HG02885 (cell line): ENCODE measurements around the gene WFDC9.
"Not testable (repeated sequence)": the region's sequence is repeated elsewhere in the genome, so short reads cannot be mapped to it uniquely, and the experiment has no call there.

Experiments used
- ATAC-seq: cut with Tn5 transposase; IDR thresholded peaks from one replicate; pipeline ENCODE4 v1.9.1; 2021; ENCODE audit warnings: mild to moderate bottlenecking; ENCODE audit not compliant: unreplicated experiment, poor library complexity

WFDC9 gene

DNA sequence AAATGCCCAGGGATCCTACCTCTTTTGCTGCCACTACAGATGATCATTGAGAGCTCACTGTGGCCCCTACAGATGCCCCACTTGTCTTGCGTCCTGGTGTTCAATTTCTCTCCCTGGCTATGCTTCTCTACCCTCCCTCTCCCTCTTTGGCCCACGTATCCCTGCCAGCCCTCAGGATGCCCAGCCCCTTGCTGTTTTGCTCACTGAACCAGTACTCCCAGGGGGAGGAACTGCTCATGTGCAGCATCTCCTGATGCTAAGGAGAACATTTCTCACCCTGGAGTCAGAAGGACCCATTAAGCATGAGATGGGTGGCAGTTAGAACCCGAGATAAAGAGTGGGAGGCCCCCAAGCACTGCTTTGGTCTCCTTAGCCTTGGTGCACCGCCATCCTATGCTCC is at the start of gene WFDC9:
Gene WFDC9 (minus strand): TSS at position 101 of the 400 bp plus-strand sequence. CDS start 21,103 bp downstream, outside the sequence.
- ATAC-seq: no peak

DNA sequence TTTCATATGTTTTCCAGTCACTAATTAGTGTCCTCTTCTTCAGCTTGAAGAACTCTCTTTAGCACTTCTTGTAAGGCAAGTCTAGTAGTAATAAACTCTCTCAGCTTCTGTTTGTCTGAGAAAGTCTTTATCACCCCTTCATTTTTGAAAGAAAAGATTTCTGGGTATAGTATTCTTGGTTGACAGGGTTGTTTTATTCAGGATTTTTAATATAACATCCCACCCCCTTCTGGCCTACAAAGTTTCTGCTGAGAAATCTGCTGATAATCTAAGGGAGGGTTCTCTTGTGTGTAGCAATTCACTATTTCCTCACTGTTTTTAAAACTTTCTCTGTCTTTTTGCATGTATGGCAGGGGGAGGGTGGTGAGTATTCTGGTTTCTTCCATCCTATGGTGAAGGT is 48.6 kb upstream of the WFDC9 start:
- no peak for ATAC-seq

DNA sequence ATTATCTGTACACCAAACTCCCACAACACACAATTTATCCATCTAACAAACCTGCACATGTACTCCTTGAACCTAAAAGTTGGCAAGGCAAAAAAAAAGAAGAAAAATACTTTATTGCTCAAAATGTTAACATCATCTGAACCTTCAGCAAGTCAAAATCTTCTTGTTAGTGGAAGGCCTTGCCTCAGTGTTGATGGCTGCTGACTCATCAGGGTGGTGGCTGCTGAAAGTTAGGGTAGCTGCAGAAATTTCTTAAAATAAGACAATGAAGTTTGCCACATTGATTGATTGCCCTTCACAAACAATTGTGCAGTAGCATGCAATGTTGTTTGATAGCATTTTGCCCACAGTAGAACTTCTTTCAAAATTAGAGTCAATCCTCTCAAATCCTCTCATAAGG is 41.7 kb upstream of the WFDC9 start:
- no peak for ATAC-seq

DNA sequence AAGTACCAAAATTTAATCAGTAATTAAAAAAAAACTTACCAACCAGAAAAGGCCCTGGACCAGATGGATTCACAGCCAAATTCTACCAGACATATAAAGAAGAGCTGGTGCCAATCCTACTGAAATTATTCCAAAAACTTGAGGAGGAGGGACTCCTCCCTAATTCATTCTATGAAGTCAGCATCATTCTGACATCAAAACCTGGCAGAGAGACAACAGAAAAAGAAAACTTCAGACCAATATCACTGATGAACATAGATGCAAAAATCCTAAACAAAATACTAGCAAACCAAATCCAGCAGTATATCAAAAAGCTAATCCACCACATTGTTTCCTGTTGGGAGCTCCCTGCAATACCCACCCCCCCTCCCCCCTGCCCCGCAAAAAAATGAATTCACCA is 39.1 kb upstream of the WFDC9 start, which contains the start of gene WFDC11:
Gene WFDC11 (minus strand): TSS at position 101 of the 400 bp plus-strand sequence. CDS start 19,639 bp downstream, outside the sequence.
- no peak for ATAC-seq

GRCh38 chr20:45657038-45657437 is 26.0 kb upstream of the WFDC9 start:
- ATAC-seq: not testable (repeated sequence)

DNA sequence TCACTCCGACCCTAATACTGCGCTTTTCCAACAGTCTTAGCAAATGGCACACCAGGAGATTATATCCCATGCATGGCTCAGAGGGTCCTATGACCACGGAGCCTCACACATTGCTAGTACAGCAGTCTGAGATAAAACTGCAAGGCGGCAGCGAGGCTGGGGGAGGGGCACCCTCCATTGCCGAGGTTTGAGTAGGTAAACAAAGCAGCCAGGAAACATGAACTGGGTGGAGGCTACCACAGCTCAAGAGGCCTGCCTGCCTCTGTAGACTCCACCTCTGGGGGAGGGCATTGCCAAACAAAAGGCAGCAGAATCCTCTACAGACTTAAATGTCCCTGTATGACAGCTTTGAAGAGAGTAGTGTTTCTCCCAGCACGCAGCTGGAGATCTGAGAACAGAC is 20.6 kb upstream of the WFDC9 start:
- not testable (repeated sequence) for ATAC-seq

- no peak for ATAC-seq
Observed at GRCh38 chr20:45649312-45649863, 18.3 kb upstream of the WFDC9 start.

DNA sequence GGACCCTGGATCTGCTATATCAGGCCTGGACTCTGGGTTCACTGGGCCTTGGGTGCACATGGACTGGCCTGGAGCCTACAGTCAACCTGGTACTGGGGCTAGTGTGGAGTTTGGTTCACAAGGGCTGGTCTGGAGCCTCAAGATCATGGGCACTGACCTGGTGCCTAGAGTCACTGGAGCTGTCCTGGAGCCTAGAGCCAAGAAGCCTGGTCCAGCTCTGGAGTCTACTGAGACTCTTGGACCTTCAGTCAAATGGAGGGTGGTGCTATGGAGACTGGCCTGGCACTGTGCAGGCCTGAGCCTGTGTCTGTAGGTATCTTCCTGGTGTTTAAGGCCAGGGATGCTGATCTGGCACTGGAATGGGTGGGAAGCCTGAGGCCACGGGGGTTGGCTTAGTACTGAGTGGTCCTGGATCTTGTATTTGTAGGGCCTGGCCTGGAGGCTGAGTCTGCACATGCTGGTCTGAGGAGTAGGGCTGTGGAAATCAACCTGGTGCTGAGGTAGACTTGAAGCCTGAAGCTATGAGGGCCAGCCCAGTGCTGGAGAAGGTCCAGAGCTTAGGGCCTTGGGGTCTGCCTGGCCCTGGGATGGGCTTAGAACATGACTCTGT is 16.5 kb upstream of the WFDC9 start:
- no peak for ATAC-seq

GRCh38 chr20:45646875-45647274 is 15.8 kb upstream of the WFDC9 start:
- no peak for ATAC-seq

DNA sequence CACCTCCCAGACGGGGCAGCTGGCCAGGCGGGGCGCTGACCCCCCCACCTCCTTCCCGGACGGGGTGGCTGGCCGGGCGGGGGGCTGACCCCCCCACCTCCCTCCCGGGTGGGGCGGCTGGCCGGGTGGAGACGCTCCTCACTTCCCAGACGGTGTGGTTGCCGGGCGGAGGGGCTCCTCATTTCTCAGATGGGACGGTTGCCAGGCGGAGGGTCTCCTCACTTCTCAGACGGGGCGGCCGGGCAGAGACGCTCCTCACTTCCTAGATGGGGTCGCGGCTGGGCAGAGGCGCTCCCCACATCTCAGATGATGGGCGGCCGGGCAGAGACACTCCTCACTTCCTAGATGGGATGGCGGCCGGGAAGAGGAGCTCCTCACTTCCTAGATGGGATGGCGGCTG is 14.8 kb upstream of the WFDC9 start:
- ATAC-seq: not testable (repeated sequence)

GRCh38 chr20:45641076-45641475 is 10.0 kb upstream of the WFDC9 start:
- not testable (repeated sequence) for ATAC-seq

DNA sequence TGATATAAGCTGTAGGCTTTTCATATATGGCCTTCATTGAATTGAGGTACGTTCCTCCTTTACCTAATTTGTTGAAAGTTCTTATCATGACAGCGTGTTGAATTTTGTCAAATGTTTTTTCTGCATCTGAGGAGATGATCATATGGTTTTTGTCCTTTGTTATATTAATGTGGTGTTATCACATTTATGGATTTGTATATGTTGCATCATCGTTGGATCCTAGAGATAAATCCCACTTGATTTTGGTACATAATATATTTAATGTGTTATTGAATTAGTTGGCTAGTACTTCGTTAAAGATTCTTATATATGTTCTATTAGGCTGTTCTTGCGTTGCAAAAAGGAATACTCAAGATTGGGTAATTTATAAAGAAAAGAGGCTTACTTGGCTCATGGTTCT is 8.6 kb upstream of the WFDC9 start:
- no peak for ATAC-seq

GRCh38 chr20:45636513-45636912 is 5.4 kb upstream of the WFDC9 start:
- ATAC-seq: no peak

DNA sequence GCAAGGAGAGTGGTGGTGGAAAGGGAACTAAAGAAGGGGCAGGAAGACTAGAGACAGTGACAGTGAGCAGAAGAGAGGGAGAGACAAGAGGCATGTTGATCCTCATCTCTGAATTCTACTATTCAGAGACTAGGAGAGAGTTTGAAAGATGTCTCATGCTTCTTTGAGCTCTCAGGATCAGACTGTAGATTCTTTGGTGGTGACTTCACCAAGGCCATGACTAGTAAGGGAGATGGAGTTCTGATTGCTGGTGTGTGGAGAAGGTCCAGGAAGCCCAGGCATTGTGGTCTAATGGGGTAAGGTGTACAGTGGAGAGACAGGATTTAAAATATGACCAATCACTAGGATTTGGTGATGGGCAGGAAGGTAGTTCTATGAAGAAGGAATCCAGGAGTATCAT is 713 bp downstream of the WFDC9 start:
- ATAC-seq: no peak

- ATAC-seq: peak; percentile 50
Observed at GRCh38 chr20:45629496-45630100, 1.5 kb downstream of the WFDC9 start, which contains the start of gene WFDC10A. Gene WFDC10A (plus strand): TSS chr20:45629739. CDS start chr20:45629814, 75 bp downstream.

- ATAC-seq: no peak
Observed at GRCh38 chr20:45626540-45626939, 4.5 kb downstream of the WFDC9 start.

- ATAC-seq: no peak
Observed at GRCh38 chr20:45621593-45621992, 9.5 kb downstream of the WFDC9 start.

- no peak for ATAC-seq
Observed at GRCh38 chr20:45617591-45617990, 13.5 kb downstream of the WFDC9 start.

GRCh38 chr20:45612314-45612713 is 18.8 kb downstream of the WFDC9 start:
- ATAC-seq: no peak

DNA sequence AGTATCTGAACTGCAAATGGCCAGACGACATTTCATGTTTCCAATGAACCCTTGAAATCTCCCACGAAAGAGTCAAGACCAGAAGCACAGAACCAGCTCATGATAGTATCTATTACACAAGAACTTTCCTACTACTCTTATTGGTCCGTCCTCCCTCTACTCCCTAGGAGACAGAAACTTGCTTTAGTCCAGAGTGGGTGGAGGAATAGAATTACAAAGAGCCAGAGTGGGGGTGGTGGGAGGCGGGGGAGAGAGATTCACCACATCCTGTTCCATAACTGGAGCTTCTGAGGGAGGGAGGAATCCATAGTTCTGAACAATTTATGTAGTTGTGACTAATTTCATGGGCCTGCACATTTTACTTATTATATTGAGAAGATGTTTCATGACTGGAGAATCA is 20.0 kb downstream of the WFDC9 start:
- no peak for ATAC-seq

DNA sequence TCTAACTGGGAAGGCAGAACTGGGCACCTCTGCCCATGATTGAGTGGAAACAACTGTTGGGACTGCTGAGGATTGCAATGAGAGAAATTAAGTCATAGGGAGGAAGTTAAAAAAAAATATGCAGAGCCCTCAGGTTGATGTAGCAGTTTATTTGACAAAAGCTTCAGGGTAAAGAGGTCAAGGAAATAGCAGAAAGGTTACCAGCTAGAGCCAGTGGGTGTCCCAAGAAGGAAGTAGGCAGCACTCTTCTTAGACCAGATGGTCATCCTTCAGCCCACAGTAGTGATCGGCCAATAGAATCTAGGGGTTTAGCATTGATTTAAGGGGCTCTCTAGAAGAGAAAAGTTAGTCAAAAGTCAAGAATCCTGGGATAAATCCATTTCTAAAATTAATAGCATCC is 23.3 kb downstream of the WFDC9 start:
- ATAC-seq: no peak

DNA sequence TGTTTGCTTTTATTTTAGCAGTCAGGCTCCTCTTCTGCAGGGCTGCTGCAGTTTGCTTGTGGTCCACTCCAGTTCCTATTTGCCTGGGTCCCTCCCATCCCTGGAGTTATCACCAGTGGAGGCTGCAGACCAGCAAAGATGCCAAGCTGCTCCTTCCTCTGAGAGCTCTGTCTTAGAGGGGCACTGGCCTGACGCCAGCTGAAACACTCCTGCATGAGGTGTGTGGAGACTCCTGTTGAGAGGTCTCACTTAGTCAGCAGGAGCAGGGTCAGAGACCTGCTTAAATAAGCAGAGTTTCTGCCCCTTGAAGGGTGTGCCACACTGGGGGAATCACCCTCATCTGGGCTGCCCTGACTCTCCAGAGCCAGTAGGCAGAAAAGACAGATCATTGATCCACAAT is 35.8 kb downstream of the WFDC9 start:
- ATAC-seq: no peak
